HG03095 (cell line): ENCODE results near the gene DBF4B.

Source experiments
- ATAC-seq: cut with Tn5 transposase; IDR thresholded peaks from one replicate; pipeline ENCODE4 v1.9.1; 2021; ENCODE audit warnings: moderate library complexity; ENCODE audit not compliant: unreplicated experiment

DBF4B gene

GRCh38 chr17:44795421-44795820 is 87.0 kb downstream of the DBF4B start:
- no peak for ATAC-seq

GRCh38 chr17:44795928-44796327 is 87.5 kb downstream of the DBF4B start:
- no peak for ATAC-seq

- no peak for ATAC-seq
Measured at GRCh38 chr17:44796731-44797130, 88.3 kb downstream of the DBF4B start.

DNA sequence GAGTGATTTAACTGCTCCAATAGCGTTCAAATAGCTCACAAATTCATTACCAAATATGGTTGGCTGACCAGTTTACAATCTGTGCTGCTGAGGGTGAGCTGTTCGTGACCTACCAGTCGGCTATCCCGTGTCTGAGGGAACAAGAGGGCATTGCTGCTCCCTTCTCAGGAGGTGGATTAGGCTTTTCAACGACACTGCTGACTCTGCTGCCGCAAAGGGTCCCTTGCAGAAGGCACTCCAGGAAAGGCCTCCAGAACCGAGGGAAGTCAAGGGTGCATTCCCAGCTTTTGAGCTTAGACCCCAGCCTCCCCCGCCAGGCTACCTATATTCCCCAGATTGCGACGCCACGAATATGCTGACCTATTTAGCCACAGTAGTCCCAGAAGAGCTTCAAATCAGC is 89.3 kb downstream of the DBF4B start:
- no peak for ATAC-seq

DNA sequence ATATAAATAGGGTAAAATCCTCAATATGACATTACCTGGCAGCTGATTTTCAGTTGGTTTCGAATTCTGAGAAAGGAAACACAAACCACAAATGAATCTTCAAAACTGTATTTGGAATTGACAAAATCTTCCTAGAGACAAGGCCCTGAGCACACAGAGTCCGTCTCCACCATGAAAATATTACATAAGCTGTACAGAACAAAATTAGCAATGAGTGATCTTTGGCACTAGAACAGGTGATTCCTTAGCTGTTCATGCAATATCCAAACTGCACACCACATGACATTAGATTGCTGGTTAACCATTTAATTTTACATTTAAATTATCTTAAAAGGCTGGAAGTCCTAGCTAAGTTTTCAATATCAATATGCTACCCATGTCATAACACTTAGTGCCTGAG is 89.9 kb downstream of the DBF4B start:
- no peak for ATAC-seq
